Esophagus squamous epithelium (tissue), 4 donors: ENCODE data around the gene ARID3A.

Source experiments
- CTCF ChIP-seq, 6 experiments: fragments of 450-650 bp in 4 of 6; fragments of 200-600 bp in 2 of 6; sonication (generic) in 2 of 6; IDR thresholded peaks; one replicate each; pipeline ENCODE4 v1.5.1; 2016 to 2019; ENCODE audit warnings: antibody characterized with exemption in 6 of 6, mild to moderate bottlenecking in 4 of 6, moderate library complexity in 4 of 6
- POLR2A ChIP-seq, 4 donors: fragments of 450-650 bp; IDR thresholded peaks; one replicate each; pipeline ENCODE4 v1.6.1; 2017; ENCODE audit warnings: antibody characterized with exemption in 4 of 4, mild to moderate bottlenecking in 4 of 4, moderate library complexity in 3 of 4

GRCh38 chr19:887599-887998 is 38.2 kb upstream of the ARID3A start:
- TF ChIP-seq CTCF (IDR thresholded peaks at IDR 0.05) (no peak), POLR2A (IDR thresholded peaks at IDR 0.05) (no peak)
